Right lung (tissue), 10 donors: ENCODE measurements around the gene RNU4-1. TPM values are rescaled to one million over a fixed set of nuclear protein-coding genes. Genes with fewer than 3 reads are reported as not detected.
A peak's percentile ranks its signal among the peaks of the same experiment; 100 is the strongest.
"Not testable (repeated sequence)": the region's sequence is repeated elsewhere in the genome, so short reads cannot be mapped to it uniquely, and the experiment has no call there.

Experiments used
- DNase-seq, 2 donors: peaks; one replicate each; pipeline ENCODE4 v3.0.0-alpha.2; 2013
- long read RNA-seq, 8 donors: transcript quantifications; one replicate each; lab custom pipeline, GENCODE V29; 2026
- polyA plus RNA-seq, 5 donors: library from polyadenylated mRNA; unstranded; fragments of 120-200 nt; gene quantifications; one replicate each; pipeline versions ENCODE4 v1.2.1 to v1.2.3, GENCODE V29; 2013; ENCODE audit warnings: inconsistent platforms in 1 of 5, low replicate concordance in 1 of 5; ENCODE audit not compliant: insufficient read length in 5 of 5, insufficient read depth in 1 of 5

Gene RNU4-1
- polyA plus RNA-seq: not detected
- long read RNA-seq, donor 1: 0 reads
- long read RNA-seq, donor 2, partial matches to known transcripts: 0 of 1 reads
- long read RNA-seq, donor 2, other reads (novel, unspliced or antisense): 0 of 1 reads
- long read RNA-seq, donor 3, partial matches to known transcripts: 0 of 1 reads
- long read RNA-seq, donor 3, other reads (novel, unspliced or antisense): 0 of 1 reads
- long read RNA-seq, donor 4, partial matches to known transcripts: 21 of 21 reads
- long read RNA-seq, donor 4, other reads (novel, unspliced or antisense): 0 of 21 reads
- long read RNA-seq, donor 5: 0 reads
- long read RNA-seq, donor 6, partial matches to known transcripts: 16 of 16 reads
- long read RNA-seq, donor 6, other reads (novel, unspliced or antisense): 0 of 16 reads
- long read RNA-seq, donor 7, partial matches to known transcripts: 29 of 29 reads
- long read RNA-seq, donor 7, other reads (novel, unspliced or antisense): 0 of 29 reads
- long read RNA-seq, donor 8: 0 reads

GRCh38 chr12:120292661-120293531, at the start of gene RNU4-1:
TSS of gene RNU4-1 (minus strand) at chr12:120293237.
- peak; percentile 83 to 90 for DNase-seq

DNA sequence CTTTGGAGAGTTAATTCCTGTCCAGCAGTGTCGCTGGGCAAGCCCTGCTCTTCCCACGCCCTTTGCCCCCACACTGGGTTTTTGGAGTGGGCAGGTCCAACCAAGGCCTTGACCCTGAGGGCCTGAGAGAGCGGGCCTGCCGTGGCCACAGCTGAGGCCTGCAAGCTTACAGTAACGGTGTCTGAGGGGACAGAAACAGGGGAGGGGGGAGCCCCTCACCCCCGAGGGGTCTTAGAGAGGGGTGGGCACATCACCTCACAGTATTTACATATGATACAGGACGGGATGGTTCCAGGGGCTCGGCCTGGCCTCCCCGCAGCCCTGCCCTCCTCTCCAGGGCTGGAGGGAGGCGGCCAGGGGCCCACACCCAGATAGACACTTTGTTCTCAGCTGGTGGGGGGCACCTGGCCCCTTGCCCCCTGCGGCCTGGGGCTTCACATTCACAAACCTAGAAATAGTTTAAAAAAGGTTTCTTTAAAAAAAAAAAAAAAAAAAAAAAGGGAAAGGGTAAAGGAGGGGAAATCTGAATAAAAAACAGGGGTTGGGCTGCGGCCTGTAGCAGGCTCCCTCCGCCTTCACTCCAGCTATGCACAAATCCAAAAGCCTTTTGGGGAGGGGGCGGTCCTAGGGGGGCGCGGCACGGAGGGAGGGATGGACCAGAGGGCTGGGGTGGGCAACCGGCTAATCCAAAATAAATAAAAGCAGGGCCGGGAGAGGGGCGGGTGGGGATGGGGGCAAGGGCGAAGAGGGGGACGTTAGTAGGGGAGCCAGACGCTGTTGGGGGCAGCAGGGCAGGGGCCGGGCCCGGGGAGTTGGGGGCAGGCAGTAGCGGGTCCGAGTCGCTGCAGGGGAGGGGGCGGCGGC, 49.4 kb upstream of the RNU4-1 start:
- no peak for DNase-seq

- no peak for DNase-seq
These were observed 46.2 kb upstream of the RNU4-1 start for GRCh38 chr12:120339256-120339655.

DNA sequence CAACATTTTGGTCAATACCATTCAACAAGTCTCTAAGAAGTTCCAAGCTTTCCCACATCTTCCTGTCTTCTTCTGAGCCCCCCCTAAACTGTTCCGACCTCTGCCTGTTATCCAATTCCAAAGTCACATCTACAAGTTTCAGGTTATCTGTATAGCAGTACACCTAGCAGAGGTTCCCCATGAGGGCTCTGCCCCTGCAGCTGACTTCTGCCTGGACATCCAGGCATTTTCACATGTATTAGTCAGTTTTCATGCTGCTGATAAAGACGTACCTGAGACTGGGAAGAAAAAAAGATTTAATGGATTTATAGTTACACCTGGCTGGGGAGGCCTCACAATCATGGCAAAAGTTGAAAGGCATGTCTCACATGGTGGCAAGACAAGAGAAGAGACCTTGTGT, 44.7 kb upstream of the RNU4-1 start:
- DNase-seq: no peak

DNA sequence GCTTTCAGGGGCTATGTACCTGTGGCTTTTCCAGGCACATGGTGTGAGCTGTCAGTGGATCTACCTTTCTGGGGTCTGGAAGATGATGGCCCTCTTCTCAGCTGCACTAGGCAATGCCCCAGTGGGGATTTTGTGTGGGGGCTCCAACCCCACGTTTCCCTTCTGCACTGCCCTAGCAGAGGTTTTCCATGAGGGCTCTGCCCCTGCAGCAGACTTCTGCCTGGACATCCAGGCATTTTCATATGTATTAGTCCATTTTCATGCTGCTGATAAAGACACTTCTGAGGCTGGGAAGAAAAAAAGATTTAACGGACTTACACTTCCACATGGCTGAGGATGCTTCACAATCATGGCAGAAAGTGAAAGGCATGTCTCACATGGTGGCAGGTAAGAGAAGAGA, 43.4 kb upstream of the RNU4-1 start:
- not testable (repeated sequence) for DNase-seq

GRCh38 chr12:120335447-120335846, 42.4 kb upstream of the RNU4-1 start:
- not testable (repeated sequence) for DNase-seq

GRCh38 chr12:120332523-120332922, 39.5 kb upstream of the RNU4-1 start:
- DNase-seq: no peak

GRCh38 chr12:120332041-120332440, 39.0 kb upstream of the RNU4-1 start:
- DNase-seq: no peak

- DNase-seq: no peak
These were observed 38.4 kb upstream of the RNU4-1 start for GRCh38 chr12:120331390-120331789.

- no peak for DNase-seq
These were observed 35.2 kb upstream of the RNU4-1 start for GRCh38 chr12:120328228-120328627.

- DNase-seq: no peak
These were observed 34.6 kb upstream of the RNU4-1 start, which contains the start of gene PLA2G1B for GRCh38 chr12:120327593-120327992. TSS of gene PLA2G1B (minus strand) at chr12:120327779. CDS start at chr12:120327753, 26 bp downstream.

DNA sequence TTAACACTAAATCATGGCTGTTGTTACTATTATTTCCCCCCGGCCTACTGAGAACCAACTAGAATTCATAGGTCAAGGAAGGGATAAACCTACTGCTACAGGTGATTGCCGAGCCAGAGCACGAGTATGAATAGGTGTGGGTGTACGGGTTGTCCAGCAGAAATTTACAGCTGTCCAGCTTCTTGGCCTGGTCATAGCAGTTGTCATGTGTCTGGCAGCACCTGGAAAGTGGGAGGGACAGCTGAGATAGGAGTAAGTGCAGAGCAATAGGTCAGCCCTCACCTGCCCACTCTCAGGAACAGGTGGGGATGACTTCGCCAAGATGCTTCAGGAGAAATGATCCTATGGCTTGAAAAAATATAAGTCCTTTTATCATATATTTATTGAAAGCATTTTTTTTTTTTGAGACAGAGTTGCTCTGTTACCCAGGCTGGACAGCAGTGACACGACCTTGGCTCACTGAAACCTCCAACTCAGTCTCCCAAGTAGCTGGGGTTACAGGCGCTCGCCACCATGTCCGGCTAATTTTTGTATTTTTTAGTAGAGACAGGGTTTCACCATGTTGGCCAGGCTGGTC, 31.9 kb upstream of the RNU4-1 start:
- DNase-seq: no peak

DNA sequence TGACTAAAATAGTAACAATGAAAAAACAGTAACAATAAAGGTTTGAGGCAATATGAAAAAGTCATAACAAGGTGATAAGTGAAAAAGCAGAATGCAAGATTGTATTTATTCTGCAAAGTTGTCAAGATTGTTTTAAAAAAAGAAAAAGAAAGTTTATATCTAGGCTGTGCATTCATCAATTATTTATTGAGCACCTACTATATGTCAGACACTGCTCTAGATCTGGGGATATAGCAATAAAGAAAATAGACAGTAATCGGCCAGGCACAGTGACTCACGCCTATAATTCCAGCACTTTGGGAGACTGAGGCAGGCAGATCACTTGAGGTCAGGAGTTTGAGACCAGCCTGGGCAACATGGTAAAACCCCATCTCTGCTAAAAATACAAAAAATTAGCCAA, 30.7 kb upstream of the RNU4-1 start:
- DNase-seq: no peak

DNA sequence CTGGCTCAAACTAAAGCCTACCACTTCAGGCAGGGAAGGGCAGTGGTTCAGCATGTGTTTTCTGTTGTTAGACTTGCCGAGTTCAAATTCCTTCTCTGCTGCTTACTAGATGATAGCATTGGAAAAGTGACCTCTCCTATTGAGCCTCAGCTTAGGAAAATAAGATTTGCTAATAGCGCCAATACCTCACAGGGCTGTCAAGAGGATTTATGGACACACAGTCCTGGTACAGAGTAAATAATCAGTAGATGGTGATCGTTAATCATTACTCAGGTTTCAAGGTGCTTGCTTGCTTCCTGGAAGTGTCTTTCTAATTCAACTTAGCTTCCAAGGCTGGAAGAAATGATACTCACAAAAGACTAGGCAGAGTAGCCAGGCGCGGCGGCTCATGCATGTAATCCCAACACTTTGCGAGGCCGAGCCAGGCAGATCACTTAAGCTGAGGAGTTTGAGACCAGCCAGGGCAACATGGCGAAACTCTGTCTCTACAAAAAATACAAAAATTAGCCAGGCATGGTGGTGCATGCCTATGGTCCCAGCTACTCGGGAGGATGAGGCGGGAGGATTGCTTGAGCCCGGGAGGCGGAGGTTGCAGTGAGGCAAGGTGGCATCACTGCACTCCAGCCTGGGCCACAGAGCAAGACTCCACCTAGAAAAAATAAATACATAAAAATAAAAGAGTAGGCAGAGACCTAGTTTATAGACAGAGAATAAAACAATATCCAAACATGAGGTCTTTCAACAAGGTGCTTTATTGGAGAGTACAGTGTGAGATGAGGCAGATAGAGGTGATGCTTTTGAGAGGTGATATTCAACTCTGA, 28.6 kb upstream of the RNU4-1 start:
- DNase-seq: no peak

GRCh38 chr12:120317224-120318105, 24.4 kb upstream of the RNU4-1 start:
- peak; percentile 96 to 97 for DNase-seq

DNA sequence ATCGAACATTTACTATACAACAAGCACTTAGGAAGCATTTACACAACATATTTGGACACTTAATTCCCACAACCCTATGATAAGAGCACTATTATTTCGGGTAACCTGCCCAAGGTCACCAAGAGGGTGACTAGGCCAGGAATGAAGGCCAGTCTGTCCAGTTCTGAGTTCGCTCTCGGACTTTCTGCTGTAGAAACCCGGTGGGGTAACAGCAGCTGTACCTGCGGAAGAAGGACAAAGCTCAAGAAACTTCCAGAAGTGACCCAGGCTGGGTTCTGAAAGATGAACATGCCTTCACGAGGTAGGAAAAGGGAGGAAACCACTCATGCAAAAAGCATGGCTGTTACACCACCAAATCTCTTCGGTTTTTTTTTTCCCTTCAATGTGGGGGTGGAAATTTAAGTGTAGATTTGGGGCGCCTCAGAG, 23.8 kb upstream of the RNU4-1 start:
- no peak for DNase-seq

GRCh38 chr12:120314220-120314619, 21.2 kb upstream of the RNU4-1 start:
- no peak for DNase-seq

DNA sequence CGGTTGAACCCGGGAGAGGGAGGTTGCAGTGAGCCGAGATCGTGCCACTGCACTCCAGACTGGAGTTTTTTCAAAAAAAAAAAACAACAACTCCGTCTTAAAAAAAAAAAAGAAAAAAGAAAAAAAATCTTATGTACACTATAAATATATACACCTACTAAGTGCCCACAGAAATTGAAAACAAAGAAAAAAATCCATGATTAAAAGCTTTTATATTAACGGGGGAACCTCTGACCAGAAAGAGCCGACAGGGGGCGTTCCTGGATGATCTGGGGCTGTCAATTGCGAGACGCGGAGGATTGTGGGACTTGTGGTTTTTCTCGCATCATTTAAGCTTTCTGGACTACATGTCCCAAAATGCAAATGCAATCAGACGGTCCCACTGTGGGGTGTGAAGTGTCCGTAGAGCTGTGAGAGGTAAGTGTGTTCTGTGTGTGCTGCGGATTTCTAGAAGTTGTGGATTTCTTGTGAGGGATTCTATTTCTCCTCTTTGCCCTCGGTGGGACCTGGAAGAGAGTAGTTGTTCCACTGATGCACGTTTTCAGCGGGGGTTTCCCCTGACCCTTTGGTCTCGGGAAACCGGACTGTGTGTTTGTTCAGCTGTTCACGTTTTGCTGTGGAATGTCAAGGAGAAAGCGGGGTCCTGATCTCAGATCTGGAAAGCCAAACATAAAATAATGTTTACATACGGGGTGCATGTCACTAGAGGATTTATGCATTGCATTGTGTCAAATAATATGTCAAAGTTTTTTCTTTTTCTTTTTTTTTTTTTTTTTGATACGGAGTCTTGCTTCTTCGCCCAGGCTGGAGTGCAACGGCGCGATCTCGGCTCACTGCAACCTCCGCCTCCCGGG, 9.2 kb upstream of the RNU4-1 start, which contains the start of gene SIRT4:
Gene SIRT4 (plus strand): TSS at position 360 of the 854 bp plus-strand sequence. CDS start 1,241 bp downstream, outside the sequence.
- DNase-seq: peak; percentile 87 to 89
